Erythroblast (primary cell): Measurements from ENCODE around the gene PNPLA1.
A peak's percentile ranks its signal among the peaks of the same experiment; 100 is the strongest.

Experiments
- GATA1 ChIP-seq: IDR thresholded peaks from 2 replicates; pipeline ENCODE4 v1.6.1; 2011; ENCODE audit warnings: low read depth, mild to moderate bottlenecking, control low read depth, low read length, moderate library complexity
- POLR2A ChIP-seq: IDR thresholded peaks from 2 replicates; pipeline ENCODE4 v1.6.1; 2011; ENCODE audit warnings: mild to moderate bottlenecking, low read length

- peak; percentile 39 for TF ChIP-seq POLR2A
- TF ChIP-seq GATA1: peak; percentile 25
Measured at GRCh38 chr6:36350681-36351571, 81.1 kb downstream of the PNPLA1 start.
